AG10803 (cell line): ENCODE measurements around the gene GDPD3.

ENCODE experiments used
- DNase-seq: peaks from one replicate; pipeline ENCODE4 v3.0.0; 2010; ENCODE audit warnings: low read depth
- H3K4me3 ChIP-seq: 2 replicates; pipeline ENCODE4 v1.5.1; 2011; ENCODE audit warnings: mild to moderate bottlenecking, low read length, control low read depth
- CTCF ChIP-seq: conservative IDR thresholded peaks from 2 replicates; pipeline ENCODE4 v1.5.1; 2011; ENCODE audit warnings: mild to moderate bottlenecking, low read length, control low read depth, inconsistent platforms

The GDPD3 gene

DNA sequence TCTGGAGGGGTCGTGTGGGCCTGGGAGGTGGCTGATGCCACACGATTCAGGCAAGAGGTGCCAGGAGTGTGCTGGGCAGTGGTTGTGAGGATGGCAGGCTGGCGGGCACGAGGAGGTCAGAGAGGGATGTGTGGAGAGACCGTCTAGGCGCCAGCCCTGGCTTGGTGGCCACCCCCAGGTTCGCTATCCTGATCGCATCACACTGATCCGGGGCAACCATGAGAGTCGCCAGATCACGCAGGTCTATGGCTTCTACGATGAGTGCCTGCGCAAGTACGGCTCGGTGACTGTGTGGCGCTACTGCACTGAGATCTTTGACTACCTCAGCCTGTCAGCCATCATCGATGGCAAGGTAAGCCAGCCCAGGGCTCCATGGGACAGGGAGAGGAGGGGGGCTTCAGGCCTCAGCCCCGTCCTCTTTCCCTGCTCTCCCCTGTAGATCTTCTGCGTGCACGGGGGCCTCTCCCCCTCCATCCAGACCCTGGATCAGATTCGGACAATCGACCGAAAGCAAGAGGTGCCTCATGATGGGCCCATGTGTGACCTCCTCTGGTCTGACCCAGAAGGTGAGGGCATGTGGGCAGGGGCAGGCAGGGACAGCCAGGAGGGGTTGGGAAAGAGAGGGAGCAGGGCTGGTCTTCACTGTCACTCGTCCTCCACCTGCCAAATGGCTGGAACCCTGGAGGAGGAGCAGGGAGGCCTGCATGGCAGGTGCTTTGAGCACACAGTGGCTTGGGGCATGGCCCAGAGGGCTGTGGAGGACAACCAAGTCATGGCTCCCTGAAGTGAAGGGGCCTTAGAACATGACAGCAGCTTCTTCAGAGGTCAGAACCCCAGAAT, 29.9 kb downstream of the GDPD3 start:
- no peak overlapping the region for H3K4me3 ChIP-seq
- no peak for TF ChIP-seq CTCF

DNA sequence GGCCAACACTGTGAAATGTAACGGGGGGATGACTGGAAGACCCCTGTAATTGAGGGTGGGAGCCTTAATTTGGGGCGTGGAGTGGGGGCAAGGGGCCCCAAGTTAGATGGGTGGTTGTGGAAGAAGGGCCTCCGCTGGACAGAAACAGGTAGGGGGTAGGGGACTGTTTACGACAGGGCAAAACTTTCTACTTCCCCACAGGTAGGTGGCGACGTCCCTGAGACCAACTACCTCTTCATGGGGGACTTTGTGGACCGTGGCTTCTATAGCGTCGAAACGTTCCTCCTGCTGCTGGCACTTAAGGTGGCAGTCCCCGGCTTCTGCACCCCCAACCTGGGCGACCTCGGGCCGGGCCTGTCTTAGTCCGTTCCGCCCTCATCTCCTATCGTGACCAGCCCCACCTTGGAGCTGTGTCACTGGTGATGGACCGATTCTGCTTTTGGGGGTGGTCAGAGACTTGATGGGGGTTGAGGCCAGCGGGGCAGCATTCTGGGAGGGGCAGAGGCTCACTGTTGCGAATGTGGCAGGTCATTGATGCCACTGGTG, 30.7 kb downstream of the GDPD3 start:
- H3K4me3 ChIP-seq: no peak overlapping the region
- TF ChIP-seq CTCF: no peak
- DNase-seq: no peak

More for the DNA sequence above, 29.9 kb downstream of the GDPD3 start:
- no peak for DNase-seq

- TF ChIP-seq CTCF: no peak
- H3K4me3 ChIP-seq: no peak overlapping the region
- no peak for DNase-seq
Observed at GRCh38 chr16:30079480-30079879, 33.9 kb downstream of the GDPD3 start.

GRCh38 chr16:30078744-30079143, 34.6 kb downstream of the GDPD3 start:
- no peak overlapping the region for H3K4me3 ChIP-seq
- TF ChIP-seq CTCF: no peak
- DNase-seq: no peak

DNA sequence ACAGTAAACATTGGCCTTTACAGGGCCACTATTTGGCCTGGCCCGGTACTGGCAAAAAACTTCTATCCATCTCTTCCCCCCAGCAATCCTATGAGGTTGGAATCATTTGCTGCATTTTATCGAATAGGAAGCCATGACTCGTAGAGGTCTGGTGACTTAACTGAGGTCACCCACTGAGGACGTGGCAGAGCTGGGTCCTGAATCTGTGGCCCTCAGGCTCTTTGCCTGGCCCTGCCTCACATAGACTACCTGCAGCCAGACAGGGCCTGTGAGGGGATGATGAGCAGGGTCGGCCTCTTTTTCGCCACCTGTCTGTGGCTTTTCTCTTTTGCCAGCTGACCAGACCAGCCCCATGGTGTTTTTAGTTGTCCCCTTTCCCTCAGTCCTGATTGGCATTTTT, 35.7 kb downstream of the GDPD3 start:
- no peak for DNase-seq
- TF ChIP-seq CTCF: no peak
- peak overlapping the region; percentile 95 for H3K4me3 ChIP-seq

- DNase-seq: no peak
- H3K4me3 ChIP-seq: peak overlapping the region; percentile 95
- no peak for TF ChIP-seq CTCF
Observed at GRCh38 chr16:30076276-30076791, 37.0 kb downstream of the GDPD3 start.
